Naive thymus-derived CD4-positive, alpha-beta T cell (primary cell): ENCODE data around the gene IRF2. TPM values are rescaled to one million over a fixed set of nuclear protein-coding genes. Genes with fewer than 3 reads are reported as not detected.

ENCODE experiments used
- ATAC-seq: fragments of 150-1000 bp; cut with Tn5 transposase; 2 replicates; pipeline ENCODE4 v1.10.0; 2021; ENCODE audit warnings: mild to moderate bottlenecking, moderate library complexity
- CTCF ChIA-PET: fragments of 350-600 bp; sonication (Branson Sonifier 250); formaldehyde crosslinking; loops from one replicate; lab custom pipeline; 2021; ENCODE audit warnings: antibody characterized with exemption; lab: Charles Lee
- POLR2A ChIA-PET: fragments of 350-600 bp; sonication (Branson Sonifier 250); formaldehyde crosslinking; loops from one replicate; lab custom pipeline; 2021; ENCODE audit warnings: antibody characterized with exemption, inconsistent platforms; lab: Charles Lee
- DNase-seq, 9 donors: peaks; one replicate each; pipeline versions ENCODE4 v3.0.0 to v3.0.0-alpha.2; 2020 to 2022; ENCODE audit warnings: mixed read lengths in 1 of 9
- H3K27ac ChIP-seq: one replicate; pipeline ENCODE4 v1.7.0; 2013; ENCODE audit warnings: mild to moderate bottlenecking, low read depth, low read length, moderate library complexity
- H3K27me3 ChIP-seq, 2 donors: one replicate each; pipeline ENCODE4 v1.7.0; 2013; ENCODE audit warnings: low read length in 2 of 2, mild to moderate bottlenecking in 2 of 2, moderate library complexity in 2 of 2; ENCODE audit not compliant: control insufficient read depth in 2 of 2, insufficient read depth in 2 of 2
- H3K36me3 ChIP-seq, 3 experiments: 1 replicate in 2 of 3; 2 replicates in 1 of 3; pipeline ENCODE4 v1.7.0; 2013; ENCODE audit warnings: low read length in 3 of 3, mild to moderate bottlenecking in 3 of 3, moderate library complexity in 1 of 3; ENCODE audit not compliant: insufficient read depth in 3 of 3, control insufficient read depth in 2 of 3
- H3K4me1 ChIP-seq, 2 donors: one replicate each; pipeline ENCODE4 v1.7.0; 2013; ENCODE audit warnings: low read length in 2 of 2, mild to moderate bottlenecking in 2 of 2, moderate library complexity in 1 of 2; ENCODE audit not compliant: control insufficient read depth in 2 of 2, insufficient read depth in 2 of 2
- H3K4me3 ChIP-seq: 2 replicates; pipeline ENCODE4 v1.7.0; 2013; ENCODE audit warnings: mild to moderate bottlenecking, low read length
- H3K9me3 ChIP-seq, 3 experiments: 1 replicate in 2 of 3; 2 replicates in 1 of 3; pipeline ENCODE4 v1.7.0; 2013; ENCODE audit warnings: low read length in 3 of 3; ENCODE audit not compliant: control insufficient read depth in 2 of 3
- H3K27ac Mint-ChIP-seq, 9 donors: one replicate each; pipeline ENCODE4 v1.8.0; 2020 to 2022; ENCODE audit warnings: mixed read lengths in 9 of 9, mild to moderate bottlenecking in 8 of 9, moderate library complexity in 5 of 9, inconsistent platforms in 2 of 9
- H3K27me3 Mint-ChIP-seq, 5 donors: one replicate each; pipeline ENCODE4 v1.8.0; 2021 to 2022; ENCODE audit warnings: mixed read lengths in 5 of 5, mild to moderate bottlenecking in 1 of 5
- H3K36me3 Mint-ChIP-seq, 5 donors: one replicate each; pipeline ENCODE4 v1.8.0; 2020 to 2022; ENCODE audit warnings: mixed read lengths in 5 of 5, mild to moderate bottlenecking in 3 of 5, inconsistent platforms in 1 of 5
- H3K4me1 Mint-ChIP-seq, 7 donors: one replicate each; pipeline ENCODE4 v1.8.0; 2020 to 2022; ENCODE audit warnings: mixed read lengths in 7 of 7, mild to moderate bottlenecking in 3 of 7, inconsistent platforms in 1 of 7
- H3K4me3 Mint-ChIP-seq, 10 donors: one replicate each; pipeline ENCODE4 v1.8.0; 2020 to 2022; ENCODE audit warnings: mild to moderate bottlenecking in 10 of 10, mixed read lengths in 10 of 10, moderate library complexity in 6 of 10, inconsistent platforms in 2 of 10
- H3K9me3 Mint-ChIP-seq, 11 donors: one replicate each; pipeline ENCODE4 v1.8.0; 2020 to 2022; ENCODE audit warnings: mixed read lengths in 11 of 11, mild to moderate bottlenecking in 4 of 11, inconsistent platforms in 1 of 11, moderate library complexity in 1 of 11
- intact Hi-C, 2 donors: fragments of 100-400 bp; cut with micrococcal nuclease; formaldehyde crosslinking; loops; one replicate each; pipeline ENCODE4 v1.15.1; 2023
- polyA plus RNA-seq, 2 donors: library from polyadenylated mRNA; unstranded; fragments of 300-500 nt; fragmentation: Illumina TruSeq; gene quantifications; one replicate each; pipeline ENCODE4 v1.2.3, GENCODE V29; 2021
- total RNA-seq, 6 experiments: library from RNA in 5 of 6; stranded (reverse) in 5 of 6; gene quantifications; 1 replicate in 5 of 6; 2 replicates in 1 of 6; pipeline ENCODE4 v1.2.3 and lab custom pipeline; 2021 to 2026

IRF2 gene
- total and polyA plus RNA-seq, 7 experiments from 2014 or later = 31.2 to 87.0 (median 77.5) TPM

DNA sequence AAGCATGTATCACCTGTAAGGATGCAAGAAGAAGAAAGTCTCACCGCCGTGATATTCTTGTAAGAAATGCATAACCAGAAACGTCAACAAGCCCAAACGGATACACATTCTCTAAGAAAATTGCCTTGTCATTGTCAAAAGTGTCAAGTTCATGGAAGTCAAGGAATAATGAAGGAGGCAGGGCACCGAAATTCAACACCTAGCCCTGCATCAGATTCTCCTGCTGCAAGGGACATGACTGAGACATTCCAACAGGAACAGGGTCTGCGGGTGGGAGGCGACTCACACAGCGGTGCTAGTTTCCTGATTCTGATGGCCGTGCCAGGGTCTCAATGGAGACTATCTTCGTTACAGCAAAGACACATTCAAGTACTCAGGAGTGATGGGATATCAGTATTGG is 26.7 kb downstream of the IRF2 start:
- Mint-ChIP-seq H3K9me3 (no peaks in the 10 kb centered on the region), H3K27ac (peak overlapping the region in 6 of 9 donors; percentile 20 to 88 (median 56)), H3K4me1 (peaks cover 75 to 96% (median 94%) of the 10 kb centered on the region in 7 donors), H3K36me3 (peaks cover 5 to 49% (median 27%) of the 10 kb centered on the region in 5 donors), H3K27me3 (no peaks in the 10 kb centered on the region), H3K4me3 (peak overlapping the region in 7 of 10 donors; percentile 56 to 93 (median 75))
- no peaks in the 10 kb centered on the region for H3K27me3 ChIP-seq
- no peak overlapping the region for H3K27ac ChIP-seq
- intact Hi-C loops = no loop called here
- no peak for ATAC-seq
- peaks cover 7 to 42% of the 10 kb centered on the region in 2 donors for H3K4me1 ChIP-seq
- DNase-seq = no peak
- no peaks in the 10 kb centered on the region for H3K9me3 ChIP-seq
- no peak overlapping the region for H3K4me3 ChIP-seq
- CTCF ChIA-PET = no interaction called here
- peaks cover 0 to 8% (median 0%) of the 10 kb centered on the region in 3 experiments for H3K36me3 ChIP-seq
- POLR2A ChIA-PET = interaction anchor here (0.7 kb wide), 1 partner anchor 31 kb away, joined by 3 read pairs; no protein-coding TSS in a partner anchor

DNA sequence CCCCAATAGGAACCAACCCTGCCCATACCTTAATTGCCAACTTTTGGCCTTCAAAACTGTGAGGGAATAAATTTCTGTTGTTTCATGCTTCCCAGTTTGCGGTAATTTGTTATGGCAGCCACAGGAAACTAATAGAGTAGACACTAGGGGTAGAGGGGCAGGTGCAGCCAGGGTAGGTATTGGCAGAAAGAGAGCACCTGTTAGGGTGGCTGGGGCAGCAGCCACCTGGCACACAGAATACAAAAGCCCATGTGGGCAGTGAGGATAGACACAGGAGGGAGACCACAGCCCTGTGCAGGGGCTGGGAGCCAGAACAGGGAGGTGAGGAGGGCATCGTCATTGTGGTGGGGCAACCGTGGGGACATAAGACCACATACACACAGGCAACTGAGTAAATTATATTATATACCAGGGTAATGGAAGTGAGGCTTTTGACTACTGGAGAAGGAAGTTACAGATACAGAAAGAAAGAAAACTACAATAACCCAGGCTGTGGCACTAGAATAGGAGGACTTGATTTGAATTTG is 28.2 kb downstream of the IRF2 start:
- H3K4me3 ChIP-seq = no peak overlapping the region
- no peak overlapping the region for H3K27ac ChIP-seq
- Mint-ChIP-seq H3K27ac (peak overlapping the region in 7 of 9 donors; percentile 49 to 83 (median 64)), H3K36me3 (peaks cover 5 to 49% (median 27%) of the 10 kb centered on the region in 5 donors), H3K9me3 (no peaks in the 10 kb centered on the region), H3K27me3 (no peaks in the 10 kb centered on the region), H3K4me3 (peak overlapping the region in 7 of 10 donors; percentile 19 to 93 (median 49)), H3K4me1 (peaks cover 79 to 97% (median 95%) of the 10 kb centered on the region in 7 donors)
- peaks cover 7 to 52% of the 10 kb centered on the region in 2 donors for H3K4me1 ChIP-seq
- intact Hi-C loops = no loop called here
- H3K27me3 ChIP-seq = no peaks in the 10 kb centered on the region
- POLR2A ChIA-PET = no interaction called here
- ATAC-seq (no peak), DNase-seq (no peak)
- no peaks in the 10 kb centered on the region for H3K36me3 ChIP-seq
- H3K9me3 ChIP-seq = no peaks in the 10 kb centered on the region
- CTCF ChIA-PET = no interaction called here

DNA sequence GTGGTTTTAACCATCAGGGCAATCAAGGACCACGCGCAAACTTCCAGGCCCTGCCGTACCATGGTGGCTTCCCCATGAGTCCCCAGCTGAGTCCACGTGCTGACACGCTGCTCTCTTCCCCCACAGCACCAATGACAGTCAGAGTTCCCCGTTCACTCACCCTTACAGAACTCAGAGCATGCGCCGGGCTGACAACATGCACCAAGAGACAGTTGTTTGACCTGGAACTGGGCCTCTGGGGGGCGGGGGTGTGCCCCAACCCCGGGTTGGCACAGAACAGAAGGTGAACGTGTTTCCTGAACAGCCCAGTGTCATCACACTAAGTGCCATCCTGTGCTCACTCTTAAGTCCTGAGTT is 29.4 kb downstream of the IRF2 start:
- ChIA-PET POLR2A (no interaction called here), CTCF (no interaction called here)
- H3K27ac Mint-ChIP-seq = peak overlapping the region in 7 of 9 donors; percentile 10 to 70 (median 16)
- ATAC-seq = peak; percentile 72
- peaks cover 5 to 48% (median 26%) of the 10 kb centered on the region in 5 donors for H3K36me3 Mint-ChIP-seq
- Histone ChIP-seq H3K36me3 (no peaks in the 10 kb centered on the region), H3K4me3 (no peak overlapping the region), H3K9me3 (no peaks in the 10 kb centered on the region), H3K4me1 (peaks cover 7 to 52% of the 10 kb centered on the region in 2 donors), H3K27ac (no peak overlapping the region), H3K27me3 (no peaks in the 10 kb centered on the region)
- peak overlapping the region in 8 of 10 donors; percentile 9 to 93 (median 40) for H3K4me3 Mint-ChIP-seq
- intact Hi-C loops = loop anchor here in 1 of 2 donors (1.0 kb wide), 1 partner anchor 8 kb away; no protein-coding TSS in a partner anchor
- DNase-seq = peak in 4 of 9 donors; percentile 15 to 32 (median 18)
- H3K9me3 Mint-ChIP-seq = no peaks in the 10 kb centered on the region
- peaks cover 85 to 100% (median 98%) of the 10 kb centered on the region in 7 donors for H3K4me1 Mint-ChIP-seq
- no peaks in the 10 kb centered on the region for H3K27me3 Mint-ChIP-seq

DNA sequence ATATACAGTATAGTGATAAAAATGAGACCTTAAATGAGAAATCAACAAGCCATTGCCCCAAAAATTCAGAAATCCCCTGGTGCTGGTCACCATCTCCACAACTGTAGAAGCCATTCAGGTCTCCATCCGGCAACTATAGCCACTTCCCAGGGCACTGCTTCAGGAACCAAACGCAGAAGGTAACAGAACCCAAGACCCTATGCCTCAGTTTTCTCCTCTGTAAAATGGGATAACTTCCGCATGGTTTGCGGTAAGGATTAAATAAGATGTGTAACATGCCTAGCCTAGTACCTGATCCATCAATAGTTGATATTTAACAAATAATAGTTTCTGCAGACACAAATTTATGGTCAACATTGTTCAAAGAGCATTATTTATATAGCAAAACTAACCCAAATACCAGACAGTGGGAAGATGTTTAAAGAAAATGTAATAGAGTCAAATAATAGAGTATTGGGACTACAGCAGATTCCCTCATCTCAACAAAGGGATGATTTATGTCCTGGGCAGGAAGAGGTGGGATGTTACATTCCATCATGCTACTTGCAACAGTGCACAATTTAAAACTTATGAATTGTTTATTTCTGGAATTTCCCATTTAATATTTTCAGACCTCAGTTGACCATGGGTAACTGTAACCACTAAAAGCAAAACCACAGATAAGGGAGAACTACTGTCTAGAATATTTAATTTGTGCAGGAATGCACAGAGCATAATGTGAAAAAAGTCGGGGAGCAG is 30.0 kb downstream of the IRF2 start:
- ChIA-PET CTCF (no interaction called here), POLR2A (no interaction called here)
- Histone ChIP-seq H3K4me3 (no peak overlapping the region), H3K27ac (no peak overlapping the region), H3K9me3 (no peaks in the 10 kb centered on the region), H3K36me3 (no peaks in the 10 kb centered on the region), H3K27me3 (no peaks in the 10 kb centered on the region), H3K4me1 (peaks cover 7 to 52% of the 10 kb centered on the region in 2 donors)
- intact Hi-C loops = no loop called here
- DNase-seq (no peak), ATAC-seq (no peak)
- Mint-ChIP-seq H3K27me3 (no peaks in the 10 kb centered on the region), H3K27ac (peak overlapping the region in 6 of 9 donors; percentile 10 to 70 (median 16)), H3K9me3 (no peaks in the 10 kb centered on the region), H3K4me3 (peak overlapping the region in 7 of 10 donors; percentile 9 to 93 (median 44)), H3K36me3 (peaks cover 5 to 44% (median 21%) of the 10 kb centered on the region in 5 donors), H3K4me1 (peaks cover 84 to 100% (median 98%) of the 10 kb centered on the region in 7 donors)

DNA sequence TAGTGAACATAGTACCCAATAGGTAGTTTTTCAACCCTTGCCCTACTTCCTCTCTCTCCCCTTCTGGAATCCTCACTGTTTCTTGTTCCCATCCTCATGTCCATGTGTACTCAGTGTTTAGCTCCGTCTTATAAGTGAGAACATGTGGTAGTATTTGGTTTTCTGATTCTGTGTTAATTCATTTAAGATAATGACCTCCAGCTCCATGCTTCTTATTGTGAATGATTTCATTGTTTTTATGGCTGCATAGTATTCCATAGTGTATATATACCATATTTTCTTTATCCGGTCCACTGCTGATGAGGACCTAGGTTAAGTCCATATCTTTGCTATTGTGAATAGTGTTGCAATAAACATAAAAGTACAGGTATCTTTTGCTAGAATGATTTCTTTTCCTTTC is 31.0 kb downstream of the IRF2 start:
- DNase-seq (no peak), ATAC-seq (no peak)
- no peaks in the 10 kb centered on the region for H3K9me3 ChIP-seq
- no peak overlapping the region for H3K27ac ChIP-seq
- Mint-ChIP-seq H3K9me3 (no peaks in the 10 kb centered on the region), H3K4me1 (peaks cover 81 to 98% (median 95%) of the 10 kb centered on the region in 7 donors), H3K36me3 (peaks cover 0 to 38% (median 21%) of the 10 kb centered on the region in 5 donors), H3K27ac (peak overlapping the region in 4 of 9 donors; percentile 13 to 53 (median 37)), H3K4me3 (peak overlapping the region in 3 of 10 donors; percentile 12 to 42 (median 26)), H3K27me3 (no peaks in the 10 kb centered on the region)
- H3K4me1 ChIP-seq = peaks cover 7 to 49% of the 10 kb centered on the region in 2 donors
- POLR2A ChIA-PET = interaction anchor here (1.0 kb wide), 1 partner anchor 191 kb away, joined by 3 read pairs; no protein-coding TSS in a partner anchor
- CTCF ChIA-PET = no interaction called here
- H3K36me3 ChIP-seq = no peaks in the 10 kb centered on the region
- H3K4me3 ChIP-seq = no peak overlapping the region
- H3K27me3 ChIP-seq = no peaks in the 10 kb centered on the region
- intact Hi-C loops = no loop called here

DNA sequence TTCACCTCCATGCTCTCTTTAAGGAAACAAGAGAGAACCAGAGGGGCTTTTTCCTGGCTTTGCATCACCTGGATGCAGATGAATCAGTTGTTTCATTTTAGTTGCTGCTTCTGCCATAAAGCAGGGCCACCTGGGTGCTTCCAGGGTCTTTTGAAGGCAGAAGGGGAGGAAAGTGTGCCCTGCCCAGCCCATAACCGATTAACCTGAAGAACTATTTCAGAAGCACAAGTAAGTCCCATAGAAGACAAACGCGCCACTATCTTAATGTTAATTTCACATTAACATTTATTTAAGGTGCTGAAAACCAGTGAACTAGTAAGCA is 32.1 kb downstream of the IRF2 start:
- peaks cover 7 to 44% of the 10 kb centered on the region in 2 donors for H3K4me1 ChIP-seq
- ChIA-PET POLR2A (no interaction called here), CTCF (interaction anchor here (0.6 kb wide), 1 partner anchor 13 kb away, joined by 3 read pairs; no protein-coding TSS in a partner anchor)
- intact Hi-C loops = no loop called here
- no peaks in the 10 kb centered on the region for H3K9me3 ChIP-seq
- Mint-ChIP-seq H3K27me3 (no peaks in the 10 kb centered on the region), H3K4me3 (peak overlapping the region in 3 of 10 donors; percentile 9 to 38 (median 36)), H3K9me3 (no peaks in the 10 kb centered on the region), H3K27ac (peak overlapping the region; percentile 12 to 79 (median 65)), H3K36me3 (peaks cover 0 to 33% (median 11%) of the 10 kb centered on the region in 5 donors), H3K4me1 (peaks cover 80 to 98% (median 95%) of the 10 kb centered on the region in 7 donors)
- ATAC-seq (no peak), DNase-seq (no peak)
- H3K27me3 ChIP-seq = no peaks in the 10 kb centered on the region
- no peak overlapping the region for H3K4me3 ChIP-seq
- no peaks in the 10 kb centered on the region for H3K36me3 ChIP-seq
- no peak overlapping the region for H3K27ac ChIP-seq
